ENCODE measurements around the gene ZNF100.

GRCh38 chr19:21707065-21707464 lies 60.3 kb downstream of the ZNF100 start:
- TF ChIP-seq CTCF (IDR thresholded peaks at IDR 0.05; ENCODE audit: poor library complexity, severe bottlenecking) (no peak), SMC3 (conservative IDR thresholded peaks at IDR 0.05; ENCODE audit: poor library complexity) (no peak), EZH2 (IDR thresholded peaks at IDR 0.05; ENCODE audit: borderline replicate concordance, insufficient read depth, low read length, poor library complexity, severe bottlenecking) (no peak), EP300 (conservative IDR thresholded peaks at IDR 0.05; ENCODE audit: poor library complexity, severe bottlenecking) (no peak), REST (IDR thresholded peaks at IDR 0.05; ENCODE audit: borderline replicate concordance) (no peak), MXI1 (conservative IDR thresholded peaks at IDR 0.05; ENCODE audit: poor library complexity, severe bottlenecking) (no peak), TAF1 (IDR thresholded peaks at IDR 0.05; ENCODE audit: low read depth) (no peak)

All from neural cell (in vitro differentiated cells).